Stimulated activated CD8-positive, alpha-beta memory T cell treated with anti-CD3 and anti-CD28 coated beads, Interleukin-2, amount 100 ng/mL, for 1 hour (primary cell): ENCODE results near the gene THPO.

Experiments used
- DNase-seq, 2 donors: peaks; one replicate each; pipeline ENCODE4 v3.0.0-alpha.2; 2020; ENCODE audit warnings: low read depth in 2 of 2

Gene THPO

DNA sequence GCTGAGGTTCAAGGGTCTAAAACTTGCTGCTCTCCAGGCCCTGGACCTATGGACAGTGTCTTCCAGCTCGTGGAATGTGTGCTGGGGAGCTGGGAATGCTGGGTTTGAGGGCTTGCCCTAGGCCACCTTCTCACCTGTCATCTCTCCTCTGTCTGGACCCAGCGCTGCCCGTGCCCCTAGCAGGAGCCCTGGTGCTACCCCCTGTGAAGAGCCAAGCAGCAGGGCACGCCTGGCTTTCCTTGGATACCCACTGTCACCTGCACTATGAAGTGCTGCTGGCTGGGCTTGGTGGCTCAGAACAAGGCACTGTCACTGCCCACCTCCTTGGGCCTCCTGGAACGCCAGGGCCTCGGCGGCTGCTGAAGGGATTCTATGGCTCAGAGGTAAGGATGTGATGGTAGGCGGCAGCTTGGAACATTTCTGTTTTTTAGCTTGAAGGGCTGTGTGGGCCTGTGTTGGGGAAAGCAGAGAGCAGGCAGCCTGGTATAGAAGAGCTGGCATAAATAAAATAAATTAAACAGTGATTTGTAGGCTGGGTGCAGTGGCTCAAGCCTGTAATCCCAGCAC lies 6.9 kb upstream of the THPO start:
- no peak for DNase-seq

DNA sequence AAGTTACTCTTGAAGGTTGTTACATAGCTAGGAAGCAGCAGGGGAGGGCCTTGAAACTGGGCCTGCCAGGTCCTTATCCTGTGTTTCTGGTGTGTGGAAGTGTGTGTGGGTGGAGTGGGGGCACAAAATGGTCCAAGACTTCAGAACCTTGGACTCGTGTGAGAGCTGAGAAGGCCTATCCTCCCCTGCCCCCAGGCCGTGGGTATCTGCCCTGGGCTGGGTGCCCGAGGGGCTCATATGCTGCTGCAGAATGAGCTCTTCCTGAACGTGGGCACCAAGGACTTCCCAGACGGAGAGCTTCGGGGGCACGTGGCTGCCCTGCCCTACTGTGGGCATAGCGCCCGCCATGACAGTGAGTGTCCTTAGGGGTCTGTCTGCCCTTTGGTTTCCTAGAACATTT lies 6.3 kb upstream of the THPO start:
- DNase-seq = no peak

DNA sequence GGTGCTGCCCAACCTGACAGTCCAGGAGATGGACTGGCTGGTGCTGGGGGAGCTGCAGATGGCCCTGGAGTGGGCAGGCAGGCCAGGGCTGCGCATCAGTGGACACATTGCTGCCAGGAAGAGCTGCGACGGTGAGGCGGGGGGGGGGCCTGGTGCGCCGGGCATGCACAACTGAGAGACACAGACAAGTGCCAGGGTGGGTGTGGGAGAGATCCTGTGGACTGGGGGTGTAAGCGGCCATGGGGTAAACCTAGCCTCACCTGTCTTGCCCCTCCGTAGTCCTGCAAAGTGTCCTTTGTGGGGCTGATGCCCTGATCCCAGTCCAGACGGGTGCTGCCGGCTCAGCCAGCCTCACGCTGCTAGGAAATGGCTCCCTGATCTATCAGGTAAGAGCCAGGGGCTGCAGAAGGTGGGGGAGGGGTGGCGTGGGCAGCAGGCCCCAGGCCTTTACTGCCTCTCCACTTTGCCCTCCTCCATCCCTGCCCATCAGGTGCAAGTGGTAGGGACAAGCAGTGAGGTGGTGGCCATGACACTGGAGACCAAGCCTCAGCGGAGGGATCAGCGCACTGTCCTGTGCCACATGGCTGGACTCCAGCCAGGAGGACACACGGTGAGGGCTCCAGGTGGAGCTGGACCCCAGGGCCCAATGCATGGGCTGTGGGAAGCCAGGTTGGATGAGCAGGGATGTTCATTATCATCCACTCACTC lies 5.2 kb upstream of the THPO start:
- no peak for DNase-seq

DNA sequence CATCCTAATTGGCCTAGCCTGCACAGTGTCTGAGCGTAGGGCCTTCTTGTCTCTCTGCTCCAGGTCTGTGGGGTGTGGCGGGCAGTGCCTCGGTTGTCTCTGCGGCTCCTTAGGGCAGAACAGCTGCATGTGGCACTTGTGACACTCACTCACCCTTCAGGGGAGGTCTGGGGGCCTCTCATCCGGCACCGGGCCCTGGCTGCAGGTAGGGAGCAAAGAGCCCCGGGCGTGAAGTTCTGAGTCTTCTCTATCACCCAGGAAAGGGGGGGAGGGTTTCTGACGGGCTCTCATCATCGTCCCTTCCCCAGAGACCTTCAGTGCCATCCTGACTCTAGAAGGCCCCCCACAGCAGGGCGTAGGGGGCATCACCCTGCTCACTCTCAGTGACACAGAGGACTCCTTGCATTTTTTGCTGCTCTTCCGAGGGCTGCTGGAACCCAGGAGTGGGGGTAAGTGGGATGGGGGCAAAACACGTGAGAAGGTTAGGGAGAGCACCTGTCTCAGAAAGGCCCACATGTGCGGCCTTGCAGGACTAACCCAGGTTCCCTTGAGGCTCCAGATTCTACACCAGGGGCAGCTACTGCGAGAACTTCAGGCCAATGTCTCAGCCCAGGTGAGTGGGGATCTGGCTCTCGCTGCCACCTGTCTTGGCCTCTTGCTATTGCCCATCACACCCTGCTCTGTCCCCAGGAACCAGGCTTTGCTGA lies 4.5 kb upstream of the THPO start:
- no peak for DNase-seq

DNA sequence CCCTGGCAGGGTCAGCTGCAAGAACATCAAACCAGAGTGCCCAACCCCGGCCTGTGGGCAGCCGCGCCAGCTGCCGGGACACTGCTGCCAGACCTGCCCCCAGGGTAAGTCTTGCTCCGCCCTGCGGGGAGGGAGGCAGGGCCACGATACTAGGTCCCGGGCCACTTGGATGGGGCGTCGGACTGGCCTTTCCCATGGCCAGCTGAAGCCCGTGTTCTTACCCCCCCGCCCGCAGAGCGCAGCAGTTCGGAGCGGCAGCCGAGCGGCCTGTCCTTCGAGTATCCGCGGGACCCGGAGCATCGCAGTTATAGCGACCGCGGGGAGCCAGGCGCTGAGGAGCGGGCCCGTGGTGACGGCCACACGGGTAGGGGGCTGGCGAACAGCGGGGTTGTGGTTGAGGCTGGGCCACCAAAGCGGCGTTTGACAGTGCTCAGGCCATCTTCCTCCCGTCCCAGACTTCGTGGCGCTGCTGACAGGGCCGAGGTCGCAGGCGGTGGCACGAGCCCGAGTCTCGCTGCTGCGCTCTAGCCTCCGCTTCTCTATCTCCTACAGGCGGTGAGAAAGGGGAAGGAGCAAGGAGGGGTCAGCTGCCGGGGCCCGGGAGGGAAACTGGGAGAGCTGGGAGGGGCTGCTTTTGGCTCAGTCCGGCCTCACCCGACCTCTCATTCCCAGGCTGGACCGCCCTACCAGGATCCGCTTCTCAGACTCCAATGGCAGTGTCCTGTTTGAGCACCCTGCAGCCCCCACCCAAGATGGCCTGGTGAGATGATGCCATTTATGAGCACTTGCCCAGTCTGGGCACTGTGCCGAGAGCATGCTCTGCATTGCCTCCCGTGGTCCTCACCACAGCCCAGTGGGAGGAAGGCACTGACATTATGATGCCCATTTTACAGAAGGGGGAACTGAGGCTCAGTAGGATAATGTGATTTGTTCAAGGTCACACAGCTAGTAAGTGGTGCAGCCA lies 3.5 kb upstream of the THPO start:
- no peak for DNase-seq

DNA sequence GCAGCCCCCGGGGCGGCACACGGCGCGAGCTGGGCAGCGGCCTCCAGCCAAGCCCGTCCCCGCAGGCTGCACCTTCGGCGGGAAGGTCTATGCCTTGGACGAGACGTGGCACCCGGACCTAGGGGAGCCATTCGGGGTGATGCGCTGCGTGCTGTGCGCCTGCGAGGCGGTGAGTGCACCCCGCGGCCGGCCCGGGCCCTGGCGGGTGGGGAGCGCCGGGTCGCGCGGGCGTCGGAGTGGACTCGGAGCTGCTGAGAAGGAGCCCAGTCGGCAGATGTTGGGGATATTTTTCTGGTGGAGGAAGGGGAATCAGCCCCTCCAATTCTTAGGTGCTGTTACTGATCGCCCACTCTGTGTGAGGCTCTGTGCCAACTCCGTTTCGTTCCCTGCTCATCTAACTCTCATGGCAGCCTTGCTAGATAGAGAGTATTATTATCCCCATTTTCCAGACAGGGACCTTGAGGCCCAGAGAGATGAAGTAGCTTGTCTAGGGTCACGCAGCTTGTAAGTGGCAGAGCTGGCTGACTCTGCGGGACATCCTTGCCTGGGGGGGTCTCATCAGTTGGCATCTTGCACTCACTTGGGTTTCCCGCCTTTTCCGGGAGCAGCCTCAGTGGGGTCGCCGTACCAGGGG lies 2.7 kb upstream of the THPO start:
- no peak for DNase-seq

DNA sequence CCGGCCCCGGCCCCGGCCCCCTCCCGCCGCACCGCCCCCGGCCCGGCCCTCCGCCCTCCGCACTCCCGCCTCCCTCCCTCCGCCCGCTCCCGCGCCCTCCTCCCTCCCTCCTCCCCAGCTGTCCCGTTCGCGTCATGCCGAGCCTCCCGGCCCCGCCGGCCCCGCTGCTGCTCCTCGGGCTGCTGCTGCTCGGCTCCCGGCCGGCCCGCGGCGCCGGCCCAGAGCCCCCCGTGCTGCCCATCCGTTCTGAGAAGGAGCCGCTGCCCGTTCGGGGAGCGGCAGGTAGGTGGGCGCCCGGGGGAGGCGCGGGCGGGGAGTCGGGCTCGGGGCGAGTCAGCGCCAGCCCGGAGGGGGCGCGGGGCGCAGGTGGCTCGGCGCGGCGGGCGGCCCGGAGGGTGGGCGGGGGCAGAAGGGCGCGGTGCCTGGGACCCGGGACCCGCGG lies 2.2 kb upstream of the THPO start:
- DNase-seq = no peak

DNA sequence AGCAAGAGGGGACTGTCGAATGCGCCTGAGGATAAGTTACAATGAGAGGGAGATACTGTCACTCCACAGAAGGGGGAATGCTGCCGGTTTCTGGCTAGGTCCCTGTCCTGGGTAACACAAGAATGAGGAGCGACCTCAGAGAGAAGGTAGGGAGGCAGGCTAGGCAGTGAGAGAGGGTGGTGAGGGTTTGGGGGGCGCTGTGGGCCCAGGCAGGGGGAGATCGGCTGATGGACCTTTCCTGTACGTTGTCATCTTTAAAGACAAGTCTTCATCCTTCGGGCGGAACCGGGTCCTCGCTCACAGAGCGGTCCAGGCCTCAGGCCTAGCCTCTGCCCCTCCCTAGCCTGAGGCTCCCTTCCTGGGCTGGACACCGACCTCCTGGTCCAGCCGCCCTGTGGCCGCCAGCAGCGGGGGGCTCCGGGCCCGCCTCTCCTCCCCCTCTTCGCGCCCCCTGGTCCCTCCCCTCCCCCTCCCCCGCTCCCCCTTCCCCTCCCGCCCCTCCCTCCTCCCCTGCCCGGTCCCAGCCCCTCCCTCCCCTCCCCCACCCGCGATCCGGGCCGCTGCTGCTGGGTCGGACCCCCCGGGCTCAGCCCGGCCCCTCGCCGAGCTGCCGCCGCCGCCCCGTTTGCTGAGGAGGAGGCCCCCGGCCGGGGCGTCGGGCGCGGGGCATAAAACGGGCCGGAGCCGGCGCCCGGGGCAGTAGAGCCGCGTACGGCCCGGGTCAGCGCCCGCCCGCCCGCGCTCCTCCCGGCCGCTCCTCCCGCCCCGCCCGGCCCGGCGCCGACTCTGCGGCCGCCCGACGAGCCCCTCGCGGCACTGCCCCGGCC lies 1.6 kb upstream of the THPO start, which contains the start of gene CHRD:
Gene CHRD, plus strand, starts transcription at position 697 of the 827 bp plus-strand sequence. CDS start 265 bp downstream, outside the sequence.
- DNase-seq = no peak

DNA sequence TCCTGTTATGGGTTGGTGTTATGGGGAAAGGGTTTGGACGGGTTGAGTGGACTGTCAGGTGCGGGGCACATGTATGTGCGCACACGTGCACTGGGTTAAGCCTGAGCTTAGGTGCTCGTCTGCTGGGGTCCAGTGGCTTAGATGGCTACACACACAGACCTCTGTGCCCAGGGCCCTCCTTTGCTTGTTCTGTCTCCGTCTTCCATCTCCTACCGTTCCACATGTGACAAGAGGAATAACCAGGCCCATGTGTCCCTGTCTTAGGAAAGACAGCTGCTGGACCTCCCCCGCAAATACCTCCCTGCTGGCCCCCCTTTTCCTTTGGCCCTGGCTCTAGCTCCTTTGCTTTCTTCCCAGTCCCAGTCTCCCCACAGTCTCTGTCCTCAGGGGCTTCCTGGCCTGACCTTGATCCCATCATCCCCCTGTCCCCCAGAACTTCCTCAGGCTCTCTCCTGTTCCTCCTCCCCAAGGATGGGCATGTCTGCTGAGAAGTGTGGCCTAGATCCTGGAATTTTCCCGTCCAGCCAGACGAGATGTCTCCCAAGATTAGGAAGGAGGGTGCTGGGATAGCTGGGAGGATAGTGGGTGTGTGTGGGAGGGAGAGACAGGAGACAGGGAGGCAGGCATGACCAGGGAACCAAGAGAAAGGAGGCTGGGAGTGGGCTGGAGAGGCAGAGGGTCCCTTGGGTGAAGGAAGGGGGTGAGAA lies 797 bp upstream of the THPO start:
- no peak for DNase-seq

DNA sequence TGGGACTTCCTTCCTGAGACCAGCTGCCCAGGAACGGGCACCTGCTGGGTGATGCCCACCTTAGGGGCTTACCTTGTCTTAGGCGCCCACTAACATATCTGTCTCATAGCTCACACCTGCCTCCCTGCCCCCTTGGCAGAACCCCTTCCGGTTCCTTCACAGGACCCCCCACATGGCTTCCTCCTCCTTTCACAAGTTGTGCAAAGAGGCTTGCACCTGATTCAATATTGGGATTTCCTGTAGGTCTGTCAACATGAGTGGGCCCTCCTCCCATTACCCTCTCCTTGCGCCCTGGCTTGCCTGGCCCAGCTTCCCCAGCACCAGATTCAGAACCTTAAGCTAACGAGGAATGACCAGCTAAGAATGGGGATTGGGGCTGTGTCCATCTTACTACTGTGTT lies 633 bp downstream of the THPO start:
- no peak for DNase-seq

DNA sequence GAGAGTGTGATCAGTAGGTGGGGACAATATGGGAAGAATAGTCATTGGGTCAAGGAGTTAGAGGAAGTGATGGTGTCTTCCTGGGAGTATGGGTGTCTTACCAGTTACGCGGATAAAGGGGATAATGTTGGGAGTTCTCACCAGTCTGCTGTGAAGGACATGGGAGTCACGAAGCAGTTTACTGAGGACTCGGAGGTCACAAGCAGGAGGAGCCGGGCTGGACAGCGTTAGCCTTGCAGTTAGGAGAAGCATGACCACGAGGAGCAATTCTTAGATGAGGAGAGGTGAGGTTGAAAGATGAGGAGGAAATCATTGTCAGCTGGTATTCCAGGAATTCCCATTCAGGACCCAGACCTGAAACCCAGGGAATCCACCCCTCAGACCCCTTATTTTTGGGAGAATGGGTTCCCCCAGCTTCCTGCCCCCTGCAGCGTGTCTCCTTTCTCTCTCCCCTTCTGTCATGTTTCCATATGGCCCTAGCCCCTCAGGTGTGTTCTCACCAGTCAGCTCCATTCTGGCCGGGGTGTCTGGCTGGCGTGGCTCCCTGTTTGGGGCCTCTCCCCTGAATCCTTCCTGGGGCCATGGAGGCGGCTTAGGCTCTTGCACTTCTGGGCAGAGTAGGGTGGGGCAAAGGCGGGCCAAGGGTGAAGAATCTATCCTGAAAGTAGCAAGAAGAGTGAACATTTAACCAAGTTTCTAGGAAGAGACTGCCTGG lies 2.1 kb downstream of the THPO start:
- DNase-seq = no peak

DNA sequence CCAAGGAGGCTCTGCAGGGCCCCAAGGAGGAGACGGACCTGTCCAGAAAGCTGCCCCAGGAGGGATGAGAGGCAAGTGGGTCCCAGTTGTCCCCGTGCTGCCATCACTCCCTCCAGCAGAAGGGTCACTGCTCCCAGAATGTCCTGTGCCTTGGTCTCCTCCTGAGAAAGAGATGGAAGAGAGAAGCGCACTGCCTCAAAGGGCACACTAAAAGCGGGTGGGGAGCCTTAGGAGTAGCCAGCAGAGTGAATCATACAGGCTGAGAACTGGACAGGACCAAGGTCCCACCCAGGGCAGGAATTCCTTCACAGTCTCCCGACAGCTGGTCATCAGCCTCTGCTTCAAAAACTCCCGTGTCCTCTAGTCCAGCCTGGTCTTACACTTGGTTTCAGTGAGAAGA lies 4.6 kb downstream of the THPO start:
- DNase-seq = no peak

DNA sequence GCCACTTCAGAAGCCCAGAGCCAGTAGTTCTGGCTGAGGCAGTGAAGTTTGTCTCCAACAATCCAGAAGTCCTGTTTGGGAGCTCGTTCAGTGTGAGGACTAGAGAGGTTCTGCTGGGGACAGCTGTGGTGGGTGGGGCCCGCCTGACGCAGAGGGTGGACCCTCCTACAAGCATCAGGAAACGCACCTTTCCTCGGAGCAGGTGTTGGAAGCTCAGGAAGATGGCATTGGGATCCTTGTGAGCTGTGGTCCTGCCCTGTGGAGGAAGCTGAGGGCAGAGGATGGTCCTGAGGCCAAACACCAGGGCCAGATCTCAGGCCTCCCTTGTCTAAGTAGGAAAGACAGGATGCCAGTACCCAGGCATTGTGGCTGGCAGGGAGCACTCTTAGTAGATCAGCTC lies 5.1 kb downstream of the THPO start:
- no peak for DNase-seq

DNA sequence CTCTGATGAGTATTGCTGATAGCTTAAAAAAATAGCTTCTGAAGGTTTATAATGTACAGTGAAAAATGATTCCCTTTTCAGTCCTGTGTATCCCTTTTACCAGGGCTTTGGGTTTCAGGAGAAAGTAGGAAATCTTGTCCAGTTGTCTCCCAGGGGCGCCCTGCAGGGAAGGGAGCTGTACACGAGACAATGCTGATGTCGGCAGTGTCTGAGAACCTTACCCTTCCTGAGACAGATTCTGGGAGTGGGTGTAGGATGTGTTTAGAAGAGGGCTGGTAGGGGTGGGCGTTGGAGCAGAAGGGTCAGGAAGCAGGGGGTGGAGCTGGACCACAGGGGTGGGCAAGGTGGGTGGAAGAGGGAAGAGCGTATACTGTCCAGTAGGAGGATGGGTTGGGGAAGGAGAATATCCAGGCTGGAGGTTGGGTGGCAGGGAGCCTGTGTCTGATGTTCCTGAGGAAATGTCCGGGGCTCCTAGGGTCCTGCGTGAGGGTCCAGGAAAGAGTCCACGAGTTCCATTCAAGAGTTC lies 5.6 kb downstream of the THPO start:
- DNase-seq = no peak

DNA sequence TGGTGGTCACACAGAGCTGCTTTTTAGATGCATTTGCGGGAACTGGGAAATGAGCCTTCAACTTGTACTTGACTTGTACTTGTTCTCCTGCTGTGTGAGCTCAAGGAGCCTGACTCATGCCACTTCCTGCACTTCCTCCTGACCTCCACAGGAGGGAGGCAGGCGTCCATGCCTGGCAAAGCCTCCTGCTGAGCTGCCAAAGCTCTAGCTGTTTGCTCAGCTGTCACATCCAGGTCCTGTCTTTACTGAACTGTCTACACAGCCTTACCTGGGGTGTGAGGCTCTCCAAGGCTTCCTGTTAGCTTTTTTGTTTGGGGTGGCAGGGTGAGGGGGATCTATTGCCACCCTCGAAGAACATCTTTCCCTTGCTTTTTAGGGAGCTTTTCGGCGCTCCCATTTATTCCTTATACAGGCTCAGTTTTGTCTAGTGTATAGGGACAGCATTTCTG lies 6.4 kb downstream of the THPO start:
- peak in 1 of 2 donors; percentile 42 for DNase-seq

DNA sequence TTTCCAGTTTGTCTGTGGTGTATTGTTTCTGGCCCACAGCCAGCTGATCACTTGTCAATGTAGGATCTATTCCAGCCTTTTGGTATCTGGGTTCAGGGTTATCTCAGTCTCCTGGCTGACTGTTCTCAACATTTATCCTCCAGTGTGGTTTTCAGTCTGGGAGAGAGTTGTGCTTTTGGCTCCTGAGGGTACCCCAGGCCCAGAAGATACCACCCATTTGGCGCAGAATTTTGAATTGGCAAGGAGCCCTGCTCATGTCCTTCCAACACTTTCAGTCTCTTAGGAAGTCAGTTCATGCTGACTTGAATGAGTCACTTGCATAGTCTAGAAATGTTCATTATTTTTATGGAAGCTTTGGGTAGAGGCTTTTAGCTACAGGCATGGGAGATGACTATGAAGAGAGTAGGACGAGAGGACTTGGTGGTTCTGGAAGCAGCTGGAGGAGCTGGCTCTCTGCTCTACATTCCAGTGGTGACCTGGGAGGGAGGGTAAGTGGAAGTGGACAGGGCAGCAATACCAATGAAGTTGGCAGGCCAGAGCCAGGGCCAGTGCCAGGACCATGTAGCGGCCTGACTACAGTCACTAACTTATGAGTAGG lies 9.3 kb downstream of the THPO start:
- no peak for DNase-seq

DNA sequence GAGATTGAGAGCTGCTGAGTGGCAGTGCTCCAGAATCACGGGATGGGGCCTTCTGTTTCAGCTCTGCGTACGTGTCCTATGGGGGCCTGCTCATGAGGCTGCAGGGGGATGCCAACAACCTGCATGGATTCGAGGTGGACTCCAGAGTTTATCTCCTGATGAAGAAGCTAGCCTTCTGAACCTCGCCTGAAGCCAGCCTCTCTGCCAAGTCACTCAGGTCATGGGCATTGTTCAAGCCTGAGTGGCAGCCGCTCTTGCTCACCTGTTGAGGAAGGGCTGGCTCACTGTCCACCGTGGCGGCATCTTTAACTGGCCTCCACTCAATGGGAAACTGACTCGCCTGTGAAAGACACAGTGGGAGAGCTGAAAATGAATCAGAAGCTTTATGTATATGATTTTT lies 9.9 kb downstream of the THPO start:
- no peak for DNase-seq

DNA sequence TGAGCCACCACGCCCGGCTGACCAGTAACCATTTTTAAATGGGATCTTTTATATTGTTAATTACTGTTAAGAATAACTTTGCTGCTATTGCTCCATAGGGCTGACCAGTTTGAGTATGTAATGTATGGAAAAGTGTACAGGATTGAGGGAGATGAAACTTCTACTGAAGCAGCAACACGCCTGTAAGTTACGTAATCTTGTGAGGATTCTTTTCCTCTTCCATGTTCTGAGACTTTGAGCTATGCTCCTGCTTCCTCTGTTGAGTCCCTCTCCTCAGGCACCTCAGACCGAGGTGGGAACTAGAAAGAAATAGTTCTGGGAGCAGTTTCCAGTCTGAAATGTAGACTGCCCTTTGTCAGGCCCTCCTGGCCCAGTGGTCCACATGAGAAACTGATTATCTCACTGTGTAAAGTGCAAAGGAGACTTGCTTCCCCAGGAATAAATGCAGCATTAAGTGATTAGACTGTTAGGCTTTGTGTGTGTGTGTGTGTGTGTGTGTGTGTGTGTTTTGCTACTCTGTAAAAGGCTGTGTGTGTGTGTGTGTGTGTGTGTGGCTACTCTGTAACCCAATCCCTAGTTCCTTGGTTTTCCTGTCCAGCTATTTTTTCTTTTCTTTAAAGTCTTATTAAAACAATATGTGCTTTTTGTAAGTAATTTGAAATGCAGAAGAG lies 11.3 kb downstream of the THPO start:
- DNase-seq = no peak
